ENCODE results near the gene CAPN14.

The CAPN14 gene

GRCh38 chr2:31240381-31241365, 23.4 kb upstream of the CAPN14 start:
- no peak for DNase-seq

DNA sequence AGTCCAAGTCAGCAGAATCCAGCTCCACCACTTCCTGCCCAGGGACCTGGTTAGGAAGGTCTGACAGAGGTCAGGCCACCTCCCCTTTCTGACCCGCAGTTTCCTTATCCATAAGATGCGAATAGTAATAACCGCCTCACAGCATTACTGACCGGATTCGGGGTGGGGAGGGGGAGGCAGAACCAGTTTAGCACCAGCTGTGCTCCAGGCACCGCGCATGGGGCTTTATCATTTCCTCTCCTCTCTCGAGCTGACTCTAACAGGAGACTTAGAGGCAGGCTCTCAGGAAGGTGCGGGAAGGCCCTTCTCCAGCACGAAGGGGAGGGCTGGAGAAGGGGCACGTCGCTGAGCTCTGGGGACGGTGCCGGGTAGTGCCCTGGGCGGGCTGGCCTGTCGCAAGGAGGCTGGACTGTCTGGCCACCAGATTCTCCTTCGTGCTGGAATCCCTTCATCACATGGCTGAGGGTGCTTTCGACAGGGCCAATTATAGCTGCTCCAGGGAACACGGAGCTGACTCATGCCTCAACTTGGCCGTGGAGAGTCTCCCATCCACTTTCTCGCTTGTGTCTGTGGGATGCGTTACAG, 22.4 kb upstream of the CAPN14 start:
- no peak for DNase-seq

- no peak for DNase-seq
Measured at GRCh38 chr2:31238906-31239592, 21.7 kb upstream of the CAPN14 start.

DNA sequence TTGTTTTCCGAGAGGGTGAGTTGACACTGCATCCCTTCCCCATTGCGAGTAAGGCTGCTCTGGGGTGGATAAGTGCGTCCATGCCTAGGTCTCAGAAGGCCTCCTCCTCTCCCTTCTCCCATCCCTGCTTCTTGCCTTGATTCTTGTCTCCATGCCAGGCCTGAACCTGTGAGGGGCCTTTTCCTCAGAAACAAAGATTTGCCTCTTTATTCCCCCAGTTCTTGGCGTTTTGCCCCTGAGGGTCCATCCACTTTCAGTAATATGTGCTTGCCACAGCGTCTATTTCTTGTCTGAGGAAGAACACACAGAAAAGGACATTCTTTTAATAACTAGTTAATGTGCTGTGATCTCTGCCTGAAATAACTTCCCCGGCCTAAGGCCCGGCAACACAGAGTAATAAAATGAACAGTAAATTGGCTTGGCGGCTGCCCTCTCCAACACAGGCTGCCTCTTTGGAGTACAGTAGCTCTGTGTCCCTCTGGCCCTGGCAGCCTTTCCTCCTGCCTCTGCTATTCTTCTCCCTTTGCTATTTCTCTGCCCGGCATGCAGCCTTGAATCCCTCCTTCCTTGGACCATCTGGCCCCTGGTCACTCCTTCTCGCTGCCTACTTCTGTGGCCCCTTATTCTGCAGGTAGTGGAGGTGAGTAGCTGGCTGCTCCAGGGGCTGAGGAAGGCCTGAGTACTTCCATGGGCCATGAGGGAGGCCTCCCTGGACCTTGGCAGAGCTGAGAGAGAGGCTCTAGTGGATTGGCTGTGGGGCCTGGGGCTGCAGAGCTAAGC, 21.0 kb upstream of the CAPN14 start:
- DNase-seq: no peak

- no peak for DNase-seq
Measured at GRCh38 chr2:31237348-31238017, 20.2 kb upstream of the CAPN14 start.

- no peak for DNase-seq
Measured at GRCh38 chr2:31236433-31237205, 19.3 kb upstream of the CAPN14 start.

DNA sequence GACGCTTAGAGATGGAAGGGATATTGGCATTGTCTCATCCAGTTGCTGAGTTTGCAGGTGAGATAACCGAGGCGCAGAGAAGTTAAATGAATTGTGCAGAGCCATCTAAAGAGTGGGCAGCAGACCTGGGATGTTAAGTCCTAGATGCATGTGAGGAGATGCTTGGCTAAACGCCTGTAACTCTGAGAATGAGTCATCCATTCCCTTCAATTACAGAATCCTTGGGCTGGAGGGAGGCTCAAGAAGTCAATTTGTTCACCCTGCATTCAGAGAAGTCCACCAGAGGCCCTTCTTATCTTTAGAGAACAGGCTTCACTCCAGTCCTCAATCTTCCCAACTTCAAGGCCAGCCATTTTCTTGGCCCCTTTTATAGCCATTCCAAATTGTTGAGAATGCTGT, 18.2 kb upstream of the CAPN14 start:
- DNase-seq: no peak

- no peak for DNase-seq
Measured at GRCh38 chr2:31234683-31235503, 17.6 kb upstream of the CAPN14 start.

GRCh38 chr2:31233741-31234682, 16.7 kb upstream of the CAPN14 start, which contains the start of gene EHD3:
Gene EHD3 (plus strand): TSS chr2:31234152. CDS start chr2:31234622, 470 bp downstream.
- DNase-seq: peak; percentile 27 to 72 (median 60)

DNA sequence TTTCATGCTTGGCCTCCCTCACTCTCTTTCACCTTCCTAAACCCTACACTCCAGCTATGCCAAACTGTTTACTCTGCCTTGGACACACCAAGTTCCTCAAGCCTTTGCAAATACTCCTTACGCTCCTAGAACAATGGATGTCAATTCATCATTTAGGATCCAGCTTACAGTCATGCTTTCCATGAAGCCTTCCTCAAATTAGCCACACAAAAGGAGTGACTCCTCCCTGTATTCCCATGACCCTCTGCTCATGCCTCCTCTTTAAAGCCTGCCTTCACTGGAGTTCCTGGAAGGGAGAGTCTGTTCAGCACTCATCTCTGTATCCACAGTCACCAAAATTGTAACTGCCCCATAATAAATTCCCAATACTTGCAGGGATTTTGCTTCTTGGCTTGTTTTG, 15.9 kb upstream of the CAPN14 start:
- DNase-seq: no peak

- no peak for DNase-seq
Measured at GRCh38 chr2:31232586-31232985, 15.3 kb upstream of the CAPN14 start.

- no peak for DNase-seq
Measured at GRCh38 chr2:31231571-31232302, 14.4 kb upstream of the CAPN14 start.

GRCh38 chr2:31230751-31231150, 13.4 kb upstream of the CAPN14 start:
- no peak for DNase-seq

GRCh38 chr2:31228717-31229116, 11.4 kb upstream of the CAPN14 start:
- DNase-seq: no peak

GRCh38 chr2:31227711-31228125, 10.4 kb upstream of the CAPN14 start:
- DNase-seq: no peak

DNA sequence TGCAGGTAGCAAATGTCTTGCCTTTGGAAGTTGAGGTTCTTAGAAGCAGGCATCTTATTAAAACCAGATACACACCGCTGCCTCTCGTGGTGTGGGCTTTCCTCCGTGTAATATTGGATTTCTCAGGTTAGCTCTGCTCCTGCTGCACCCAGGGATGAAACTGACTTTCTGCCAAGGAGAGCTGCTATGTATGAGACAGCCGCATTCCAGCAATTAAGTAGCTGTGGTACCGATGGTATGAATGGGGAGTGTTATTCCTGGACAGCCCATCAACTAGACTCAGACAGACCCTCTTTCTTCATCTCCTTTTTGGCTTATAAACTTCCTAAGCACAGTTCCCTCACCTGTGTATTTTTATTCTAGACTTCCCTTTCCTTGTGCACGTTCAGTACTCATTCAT, 9.8 kb upstream of the CAPN14 start:
- DNase-seq: no peak

GRCh38 chr2:31226266-31226665, 9.0 kb upstream of the CAPN14 start:
- no peak for DNase-seq

DNA sequence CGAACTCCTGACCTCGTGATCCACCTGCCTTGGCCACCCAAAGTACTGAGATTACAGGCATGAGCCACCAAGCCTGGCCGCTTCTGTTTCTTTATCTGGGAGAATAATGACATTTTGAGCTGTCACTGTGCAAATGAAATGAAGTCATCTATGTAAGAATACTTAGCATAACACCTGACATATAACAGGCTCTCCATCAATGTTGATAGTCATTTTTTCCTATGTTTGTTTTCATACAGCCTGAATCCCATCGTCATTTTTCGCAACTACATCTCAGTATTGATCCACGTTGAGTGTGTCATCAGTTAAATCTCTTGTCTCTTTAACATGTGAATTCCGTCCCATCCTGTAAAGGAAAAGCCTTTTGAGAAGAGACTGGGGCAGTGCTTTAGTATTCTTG, 6.4 kb upstream of the CAPN14 start:
- DNase-seq: no peak

DNA sequence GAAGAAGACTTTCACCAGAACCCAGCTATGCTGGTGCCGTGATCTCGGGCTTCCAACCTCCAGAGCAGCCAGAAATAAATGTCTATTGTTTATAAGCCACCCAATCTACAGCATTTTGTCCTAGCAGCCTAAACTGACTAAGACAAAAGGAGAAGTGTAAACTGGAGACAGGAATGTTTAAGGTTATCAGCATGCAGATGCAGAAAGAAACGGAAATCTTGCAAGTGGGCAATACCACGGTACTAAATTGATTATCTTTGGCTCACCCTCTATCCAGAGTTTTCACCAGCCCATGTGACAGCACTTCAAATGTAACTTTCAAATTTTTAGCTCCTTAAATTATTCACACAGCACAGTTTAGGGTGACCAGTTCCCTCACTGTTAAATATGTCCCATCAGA, 5.7 kb upstream of the CAPN14 start:
- DNase-seq: no peak
